GM12878 (cell line): ENCODE results near the gene PBRM1. TPM values are rescaled to one million over a fixed set of nuclear protein-coding genes. Genes with fewer than 3 reads are reported as not detected.

Source experiments
- ATAC-seq: fragments of 200-7000 bp; cut with Tn5 transposase; 3 replicates; pipeline ENCODE4 v1.9.1; 2020; ENCODE audit warnings: mild to moderate bottlenecking, moderate library complexity
- BruUV-seq: library from RNA; stranded (reverse); fragments of 400-500 nt; replicated peaks from 2 replicates; lab custom pipeline; 2021; lab: Mats Ljungman, UMichigan
- CTCF ChIA-PET: fragments of 300-600 bp; sonication (Branson Sonifier 250); formaldehyde crosslinking; extraction: SDS; loops from one replicate; lab custom pipeline; 2021; ENCODE audit warnings: inconsistent platforms; lab: Yijun Ruan, JAX
- POLR2A ChIA-PET: fragments of 350-600 bp; formaldehyde crosslinking; extraction: SDS; loops from one replicate; lab custom pipeline; 2021; ENCODE audit warnings: inconsistent platforms; lab: Charles Lee
- RAD21 ChIA-PET: fragments of 300-600 bp; sonication (Branson Sonifier 250); formaldehyde crosslinking; loops from one replicate; lab custom pipeline; 2023; ENCODE audit warnings: antibody characterized with exemption; ENCODE audit not compliant: unreplicated experiment; lab: Charles Lee
- SMC1A ChIA-PET: fragments of 300-600 bp; sonication (Branson Sonifier 250); formaldehyde crosslinking; loops from one replicate; lab custom pipeline; 2023; ENCODE audit not compliant: unreplicated experiment, uncharacterized antibody; lab: Charles Lee
- DNase-seq: peaks from one replicate; pipeline ENCODE4 v3.0.0-alpha.2; 2011; ENCODE audit warnings: low read depth, low spot score
- FAIRE-seq: peaks from 3 replicates; lab custom pipeline; 2011; peaks lifted over from hg19 to GRCh38; lab: Jason Lieb, UNC
- H2AFZ ChIP-seq: 2 replicates; pipeline ENCODE4 v1.6.0; 2011; ENCODE audit warnings: low read depth, low read length, control low read depth; ENCODE audit not compliant: control insufficient read depth
- H3K27ac ChIP-seq: 2 replicates; pipeline ENCODE4 v1.5.1; 2011; ENCODE audit warnings: control low read depth; ENCODE audit not compliant: control insufficient read depth, insufficient read depth
- H3K27me3 ChIP-seq, 2 experiments: replicated peaks in 1 of 2; 2 replicates each; pipeline versions ENCODE4 v1.6.0 to v1.6.1; 2011; ENCODE audit warnings: low read length in 1 of 2; ENCODE audit not compliant: control insufficient read depth in 2 of 2, insufficient read depth in 2 of 2
- H3K36me3 ChIP-seq, 2 experiments: 2 replicates each; pipeline ENCODE4 v1.5.1; 2011; ENCODE audit warnings: low read length in 1 of 2; ENCODE audit not compliant: control insufficient read depth in 2 of 2, insufficient read depth in 2 of 2
- H3K4me1 ChIP-seq: 2 replicates; pipeline ENCODE4 v1.6.1; 2011; ENCODE audit warnings: mild to moderate bottlenecking, low read length, moderate library complexity, mixed read lengths; ENCODE audit not compliant: control insufficient read depth, insufficient read depth
- H3K4me2 ChIP-seq: 2 replicates; pipeline ENCODE4 v1.6.0; 2011; ENCODE audit warnings: control low read depth; ENCODE audit not compliant: control insufficient read depth, insufficient read depth
- H3K4me3 ChIP-seq: fragments of 200-600 bp; sonication (generic); 2 replicates; pipeline ENCODE4 v1.5.1; 2016
- H3K79me2 ChIP-seq: 2 replicates; pipeline ENCODE4 v1.6.0; 2011; ENCODE audit warnings: low read length; ENCODE audit not compliant: control insufficient read depth, insufficient read depth
- H3K9ac ChIP-seq: 2 replicates; pipeline ENCODE4 v1.8.0; 2011; ENCODE audit warnings: low read length, control low read depth, mixed read lengths; ENCODE audit not compliant: control insufficient read depth, insufficient read depth
- H3K9me3 ChIP-seq: replicated peaks from 3 replicates; pipeline ENCODE4 v1.5.1; 2011; ENCODE audit warnings: mild to moderate bottlenecking, low read length; ENCODE audit not compliant: control insufficient read depth, insufficient read depth
- H4K20me1 ChIP-seq: 2 replicates; pipeline ENCODE4 v1.6.0; 2011; ENCODE audit not compliant: control insufficient read depth, insufficient read depth
- HSF1 ChIP-seq: fragments of 150-350 bp; IDR thresholded peaks from 2 replicates; pipeline ENCODE4 v1.6.1; 2014; ENCODE audit warnings: mild to moderate bottlenecking, low read depth, low read length
- IRF3 ChIP-seq: fragments of 450-650 bp; IDR thresholded peaks from 2 replicates; pipeline ENCODE4 v1.6.1; 2014; ENCODE audit warnings: mild to moderate bottlenecking
- KDM1A ChIP-seq: fragments of 200-600 bp; sonication (generic); IDR thresholded peaks from 2 replicates; pipeline ENCODE4 v1.6.1; 2016; ENCODE audit warnings: borderline replicate concordance
- MAX ChIP-seq: IDR thresholded peaks from 2 replicates; pipeline ENCODE4 v1.6.1; 2012; ENCODE audit warnings: low read depth, low read length, improper control_type of control experiment
- RUNX3 ChIP-seq: IDR thresholded peaks from 2 replicates; pipeline ENCODE4 v1.6.1; 2012; ENCODE audit warnings: low read length, inconsistent platforms
- SMC3 ChIP-seq: IDR thresholded peaks from 2 replicates; pipeline ENCODE4 v1.6.1; 2011; ENCODE audit warnings: low read length, improper control_type of control experiment, borderline replicate concordance
- ZNF24 ChIP-seq: fragments of 450-650 bp; IDR thresholded peaks from 2 replicates; pipeline ENCODE4 v1.6.1; 2017; ENCODE audit warnings: antibody characterized with exemption, mild to moderate bottlenecking
- ZNF384 ChIP-seq: IDR thresholded peaks from 2 replicates; pipeline ENCODE4 v1.6.1; 2012; ENCODE audit warnings: low read depth, mild to moderate bottlenecking, low read length, improper control_type of control experiment, borderline replicate concordance
- ZNF622 ChIP-seq: fragments of 450-650 bp; IDR thresholded peaks from 2 replicates; pipeline ENCODE4 v1.6.1; 2017; ENCODE audit warnings: mild to moderate bottlenecking, inconsistent platforms
- ZZZ3 ChIP-seq: IDR thresholded peaks from 2 replicates; pipeline ENCODE4 v1.6.1; 2011; ENCODE audit warnings: low read depth; ENCODE audit not compliant: control insufficient read depth, insufficient read length
- WGBS: methylation state at CpG from one replicate; pipeline ENCODE4 v1.1.6; 2016; ENCODE audit warnings: low lambda C conversion rate; ENCODE audit not compliant: insufficient replicate concordance, insufficient coverage; ENCODE audit errors: missing lambda C conversion rate; 5-methylcytosine and 5-hydroxymethylcytosine counted together
- in situ Hi-C: fragments of 300-500 bp; cut with MboI; formaldehyde crosslinking; loops from 9 replicates; pipeline ENCODE4 v1.14.3; 2018; ENCODE audit warnings: mixed read lengths
- intact Hi-C: fragments of 100-400 bp; cut with micrococcal nuclease; formaldehyde crosslinking; loops from one replicate; pipeline ENCODE4 v1.14.2; 2022; ENCODE audit not compliant: unreplicated experiment
- polyA plus RNA-seq, 11 experiments: library from polyadenylated mRNA; depleted of rRNA in 4 of 11; unstranded in 6 of 11; stranded (reverse) in 5 of 11; fragments of >200 nt; fragmentation: Nextera tagmentation in 4 of 11; fragmentation: Illumina TruSeq in 1 of 11; extraction: Ambion mirVana in 4 of 11; extraction: Trizol in 1 of 11; gene quantifications; 1 replicate in 1 of 11; 2 replicates in 10 of 11; pipeline versions ENCODE4 v1.2.1 to v1.2.3, GENCODE V29; 2011 to 2016; ENCODE audit warnings: inconsistent platforms in 2 of 11, missing spikeins in 2 of 11, low read depth in 1 of 11
- total RNA-seq, 4 experiments: library from RNA; depleted of rRNA in 3 of 4; stranded (reverse); fragments of >200 nt in 3 of 4; fragmentation: Illumina TruSeq in 1 of 4; extraction: Trizol in 1 of 4; gene quantifications; 2 replicates each; pipeline versions ENCODE4 v1.2.1 to v1.2.3, GENCODE V29; 2013 to 2021
- TF ChIP-seq, protein P1 (sequence below): fragments of 450-650 bp; IDR thresholded peaks from 2 replicates; pipeline ENCODE4 v1.6.1; 2017; ENCODE audit warnings: antibody characterized with exemption, mild to moderate bottlenecking, moderate library complexity
- TF ChIP-seq, protein P2 (sequence below): fragments of 450-650 bp; formaldehyde crosslinking; IDR thresholded peaks from 2 replicates; pipeline ENCODE4 v1.4.0; 2020; ENCODE audit warnings: mild to moderate bottlenecking, moderate library complexity
- TF ChIP-seq, protein P3 (sequence below), 3 experiments: IDR thresholded peaks in 2 of 3; conservative IDR thresholded peaks in 1 of 3; 2 replicates each; pipeline ENCODE4 v1.5.1; 2011; ENCODE audit warnings: low read depth in 3 of 3, low read length in 3 of 3, mild to moderate bottlenecking in 3 of 3, control low read depth in 2 of 3, moderate library complexity in 2 of 3, inconsistent platforms in 1 of 3, mixed read lengths in 1 of 3; ENCODE audit not compliant: control insufficient read depth in 2 of 3, insufficient read depth in 1 of 3; ENCODE audit errors: extremely low read depth in 1 of 3

Gene PBRM1
- total and polyA plus RNA-seq, 10 of the 15 experiments (the other 5 are each of a cell fraction or from before 2014, with no cell fraction given): 8.9 to 88.9 (median 39.3) TPM

DNA sequence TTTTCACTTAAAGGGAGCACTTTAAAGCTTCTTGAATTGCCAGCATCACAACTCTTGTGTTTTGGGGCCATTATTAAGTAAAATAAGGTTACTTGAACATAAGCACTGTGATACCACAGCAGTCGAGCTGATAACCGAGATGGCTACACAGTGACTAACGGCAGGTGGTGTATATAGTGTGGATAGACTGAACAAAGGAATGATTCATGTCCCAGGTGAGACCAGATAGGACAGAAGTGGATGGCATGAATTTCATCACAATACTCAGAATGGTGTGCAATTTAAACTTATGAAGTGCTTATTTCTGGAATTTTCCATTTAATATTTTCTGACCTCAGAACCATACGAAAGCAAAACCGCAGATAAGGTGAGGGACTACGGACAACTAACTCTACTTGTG lies 40.2 kb downstream of the PBRM1 start:
- Histone ChIP-seq H3K4me1 (no peaks in the 10 kb centered on the region), H4K20me1 (no peaks in the 10 kb centered on the region), H3K27ac (no peak overlapping the region), H3K4me3 (no peak overlapping the region), H3K27me3 (no peaks in the 10 kb centered on the region), H3K9me3 (no peaks in the 10 kb centered on the region), H2AFZ (no peak overlapping the region), H3K4me2 (no peak overlapping the region), H3K36me3 (peaks cover 8 to 14% of the 10 kb centered on the region in 2 experiments), H3K9ac (no peak overlapping the region), H3K79me2 (no peaks in the 10 kb centered on the region)
- intact Hi-C loops: no loop called here
- ChIA-PET RAD21 (no interaction called here), SMC1A (no interaction called here), POLR2A (no interaction called here), CTCF (no interaction called here)
- in situ Hi-C loops: no loop called here
- BruUV-seq: no TSS peak
- over 99% methylated on average over 6 of the region's 6 CpGs for WGBS
- no peak for FAIRE-seq
- ATAC-seq: no peak
- DNase-seq: no peak
- TF ChIP-seq MAX (no peak), ZZZ3 (no peak), KDM1A (no peak), SMC3 (no peak), ZNF384 (no peak), HSF1 (no peak), ZNF24 (no peak), IRF3 (no peak), ZNF622 (no peak), RUNX3 (no peak)
- TF ChIP-seq, protein P1, sequence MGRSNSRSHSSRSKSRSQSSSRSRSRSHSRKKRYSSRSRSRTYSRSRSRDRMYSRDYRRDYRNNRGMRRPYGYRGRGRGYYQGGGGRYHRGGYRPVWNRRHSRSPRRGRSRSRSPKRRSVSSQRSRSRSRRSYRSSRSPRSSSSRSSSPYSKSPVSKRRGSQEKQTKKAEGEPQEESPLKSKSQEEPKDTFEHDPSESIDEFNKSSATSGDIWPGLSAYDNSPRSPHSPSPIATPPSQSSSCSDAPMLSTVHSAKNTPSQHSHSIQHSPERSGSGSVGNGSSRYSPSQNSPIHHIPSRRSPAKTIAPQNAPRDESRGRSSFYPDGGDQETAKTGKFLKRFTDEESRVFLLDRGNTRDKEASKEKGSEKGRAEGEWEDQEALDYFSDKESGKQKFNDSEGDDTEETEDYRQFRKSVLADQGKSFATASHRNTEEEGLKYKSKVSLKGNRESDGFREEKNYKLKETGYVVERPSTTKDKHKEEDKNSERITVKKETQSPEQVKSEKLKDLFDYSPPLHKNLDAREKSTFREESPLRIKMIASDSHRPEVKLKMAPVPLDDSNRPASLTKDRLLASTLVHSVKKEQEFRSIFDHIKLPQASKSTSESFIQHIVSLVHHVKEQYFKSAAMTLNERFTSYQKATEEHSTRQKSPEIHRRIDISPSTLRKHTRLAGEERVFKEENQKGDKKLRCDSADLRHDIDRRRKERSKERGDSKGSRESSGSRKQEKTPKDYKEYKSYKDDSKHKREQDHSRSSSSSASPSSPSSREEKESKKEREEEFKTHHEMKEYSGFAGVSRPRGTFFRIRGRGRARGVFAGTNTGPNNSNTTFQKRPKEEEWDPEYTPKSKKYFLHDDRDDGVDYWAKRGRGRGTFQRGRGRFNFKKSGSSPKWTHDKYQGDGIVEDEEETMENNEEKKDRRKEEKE: no peak
- TF ChIP-seq, protein P2, sequence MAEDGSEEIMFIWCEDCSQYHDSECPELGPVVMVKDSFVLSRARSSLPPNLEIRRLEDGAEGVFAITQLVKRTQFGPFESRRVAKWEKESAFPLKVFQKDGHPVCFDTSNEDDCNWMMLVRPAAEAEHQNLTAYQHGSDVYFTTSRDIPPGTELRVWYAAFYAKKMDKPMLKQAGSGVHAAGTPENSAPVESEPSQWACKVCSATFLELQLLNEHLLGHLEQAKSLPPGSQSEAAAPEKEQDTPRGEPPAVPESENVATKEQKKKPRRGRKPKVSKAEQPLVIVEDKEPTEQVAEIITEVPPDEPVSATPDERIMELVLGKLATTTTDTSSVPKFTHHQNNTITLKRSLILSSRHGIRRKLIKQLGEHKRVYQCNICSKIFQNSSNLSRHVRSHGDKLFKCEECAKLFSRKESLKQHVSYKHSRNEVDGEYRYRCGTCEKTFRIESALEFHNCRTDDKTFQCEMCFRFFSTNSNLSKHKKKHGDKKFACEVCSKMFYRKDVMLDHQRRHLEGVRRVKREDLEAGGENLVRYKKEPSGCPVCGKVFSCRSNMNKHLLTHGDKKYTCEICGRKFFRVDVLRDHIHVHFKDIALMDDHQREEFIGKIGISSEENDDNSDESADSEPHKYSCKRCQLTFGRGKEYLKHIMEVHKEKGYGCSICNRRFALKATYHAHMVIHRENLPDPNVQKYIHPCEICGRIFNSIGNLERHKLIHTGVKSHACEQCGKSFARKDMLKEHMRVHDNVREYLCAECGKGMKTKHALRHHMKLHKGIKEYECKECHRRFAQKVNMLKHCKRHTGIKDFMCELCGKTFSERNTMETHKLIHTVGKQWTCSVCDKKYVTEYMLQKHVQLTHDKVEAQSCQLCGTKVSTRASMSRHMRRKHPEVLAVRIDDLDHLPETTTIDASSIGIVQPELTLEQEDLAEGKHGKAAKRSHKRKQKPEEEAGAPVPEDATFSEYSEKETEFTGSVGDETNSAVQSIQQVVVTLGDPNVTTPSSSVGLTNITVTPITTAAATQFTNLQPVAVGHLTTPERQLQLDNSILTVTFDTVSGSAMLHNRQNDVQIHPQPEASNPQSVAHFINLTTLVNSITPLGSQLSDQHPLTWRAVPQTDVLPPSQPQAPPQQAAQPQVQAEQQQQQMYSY (CRISPR knock-in tag): no peak
- TF ChIP-seq, protein P3, sequence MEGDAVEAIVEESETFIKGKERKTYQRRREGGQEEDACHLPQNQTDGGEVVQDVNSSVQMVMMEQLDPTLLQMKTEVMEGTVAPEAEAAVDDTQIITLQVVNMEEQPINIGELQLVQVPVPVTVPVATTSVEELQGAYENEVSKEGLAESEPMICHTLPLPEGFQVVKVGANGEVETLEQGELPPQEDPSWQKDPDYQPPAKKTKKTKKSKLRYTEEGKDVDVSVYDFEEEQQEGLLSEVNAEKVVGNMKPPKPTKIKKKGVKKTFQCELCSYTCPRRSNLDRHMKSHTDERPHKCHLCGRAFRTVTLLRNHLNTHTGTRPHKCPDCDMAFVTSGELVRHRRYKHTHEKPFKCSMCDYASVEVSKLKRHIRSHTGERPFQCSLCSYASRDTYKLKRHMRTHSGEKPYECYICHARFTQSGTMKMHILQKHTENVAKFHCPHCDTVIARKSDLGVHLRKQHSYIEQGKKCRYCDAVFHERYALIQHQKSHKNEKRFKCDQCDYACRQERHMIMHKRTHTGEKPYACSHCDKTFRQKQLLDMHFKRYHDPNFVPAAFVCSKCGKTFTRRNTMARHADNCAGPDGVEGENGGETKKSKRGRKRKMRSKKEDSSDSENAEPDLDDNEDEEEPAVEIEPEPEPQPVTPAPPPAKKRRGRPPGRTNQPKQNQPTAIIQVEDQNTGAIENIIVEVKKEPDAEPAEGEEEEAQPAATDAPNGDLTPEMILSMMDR (IDR thresholded peaks at IDR 0.05 in 2 of 3, conservative IDR thresholded peaks at IDR 0.05 in 1 of 3; ENCODE audit: control insufficient read depth in 2 of 3, extremely low read depth in 1 of 3, insufficient read depth in 1 of 3, low read depth in 3 of 3, low read length in 3 of 3): no peak
